B cell (primary cell): ENCODE data around the gene RNF166. TPM values are rescaled to one million over a fixed set of nuclear protein-coding genes. Genes with fewer than 3 reads are reported as not detected.

Source experiments
- ATAC-seq: fragments of 200-7000 bp; cut with Tn5 transposase; one replicate; pipeline ENCODE4 v1.10.0; 2021; ENCODE audit warnings: low read depth, mild to moderate bottlenecking, moderate number of reproducible peaks, moderate library complexity
- CTCF ChIA-PET: fragments of 350-600 bp; sonication (Branson Sonifier 250); formaldehyde crosslinking; loops from one replicate; lab custom pipeline; 2021; ENCODE audit warnings: antibody characterized with exemption, inconsistent platforms; lab: Charles Lee
- POLR2A ChIA-PET: fragments of 350-600 bp; sonication (Branson Sonifier 250); formaldehyde crosslinking; loops from one replicate; lab custom pipeline; 2021; ENCODE audit warnings: antibody characterized with exemption; lab: Charles Lee
- DNase-seq: peaks from one replicate; pipeline ENCODE4 v3.0.0; 2013
- H2AFZ ChIP-seq: 2 replicates; pipeline ENCODE4 v1.6.1; 2012; ENCODE audit warnings: mild to moderate bottlenecking, low read depth, low read length; ENCODE audit not compliant: insufficient read depth, poor library complexity, severe bottlenecking
- H3K27ac ChIP-seq, 2 donors: 1 replicate in 1 of 2; 2 replicates in 1 of 2; pipeline ENCODE4 v1.5.1; 2012 to 2013; ENCODE audit warnings: low read length in 2 of 2, mild to moderate bottlenecking in 2 of 2, moderate library complexity in 1 of 2
- H3K27me3 ChIP-seq, 4 experiments: fragments of 200-600 bp in 1 of 4; sonication (generic) in 1 of 4; replicated peaks in 1 of 4; 1 replicate in 2 of 4; 2 replicates in 2 of 4; pipeline versions ENCODE4 v1.6.1 to v1.7.0; 2013 to 2016; ENCODE audit warnings: low read length in 3 of 4, mild to moderate bottlenecking in 2 of 4, mixed read lengths in 1 of 4, moderate library complexity in 1 of 4; ENCODE audit not compliant: insufficient read depth in 4 of 4, control insufficient read depth in 3 of 4; ENCODE audit errors: control extremely low read depth in 1 of 4
- H3K36me3 ChIP-seq, 2 experiments: replicated peaks in 1 of 2; 1 replicate in 1 of 2; 2 replicates in 1 of 2; pipeline versions ENCODE4 v1.6.1 to v1.7.1; 2013; ENCODE audit warnings: low read length in 1 of 2; ENCODE audit not compliant: insufficient read depth in 2 of 2, control insufficient read depth in 1 of 2; ENCODE audit errors: control extremely low read depth in 1 of 2, extremely low read depth in 1 of 2
- H3K4me1 ChIP-seq, 2 donors: fragments of 200-600 bp in 1 of 2; sonication (generic) in 1 of 2; 1 replicate in 1 of 2; 2 replicates in 1 of 2; pipeline versions ENCODE4 v1.5.1 to v1.6.1; 2013 to 2017; ENCODE audit warnings: low read length in 2 of 2; ENCODE audit not compliant: control insufficient read depth in 2 of 2, insufficient read depth in 2 of 2
- H3K4me2 ChIP-seq: replicated peaks from 2 replicates; pipeline ENCODE3; 2012; ENCODE audit warnings: mild to moderate bottlenecking, low read depth, low read length; ENCODE audit not compliant: poor library complexity, severe bottlenecking
- H3K4me3 ChIP-seq, 5 experiments: fragments of 200-600 bp in 1 of 5; sonication (generic) in 1 of 5; 1 replicate in 3 of 5; 2 replicates in 2 of 5; pipeline versions ENCODE4 v1.5.1 to v1.7.0; 2011 to 2016; ENCODE audit warnings: low read length in 4 of 5, mild to moderate bottlenecking in 4 of 5, low read depth in 2 of 5, control low read depth in 1 of 5, moderate library complexity in 1 of 5; ENCODE audit not compliant: insufficient read depth in 1 of 5; ENCODE audit errors: control extremely low read depth in 1 of 5, extremely low read depth in 1 of 5
- H3K79me2 ChIP-seq: fragments of 200-600 bp; sonication (generic); one replicate; pipeline ENCODE4 v1.6.0; 2016; ENCODE audit warnings: low read length; ENCODE audit not compliant: control insufficient read depth, insufficient read depth
- H3K9ac ChIP-seq: fragments of 200-600 bp; sonication (generic); 2 replicates; pipeline ENCODE4 v1.6.1; 2017; ENCODE audit warnings: mild to moderate bottlenecking, low read length, moderate library complexity
- H3K9me3 ChIP-seq, 3 donors: one replicate each; pipeline versions ENCODE4 v1.6.1 to v1.7.1; 2013; ENCODE audit warnings: low read length in 2 of 3; ENCODE audit not compliant: control insufficient read depth in 2 of 3, insufficient read depth in 1 of 3; ENCODE audit errors: control extremely low read depth in 1 of 3
- H4K20me1 ChIP-seq: 2 replicates; pipeline ENCODE4 v1.6.0; 2012; ENCODE audit warnings: mild to moderate bottlenecking, low read length; ENCODE audit not compliant: insufficient read depth, control insufficient read depth, poor library complexity, severe bottlenecking
- H3K27ac Mint-ChIP-seq: one replicate; pipeline ENCODE4 v1.8.0; 2021; ENCODE audit warnings: mixed read lengths
- H3K27me3 Mint-ChIP-seq: one replicate; pipeline ENCODE4 v1.8.0; 2021; ENCODE audit warnings: mixed read lengths
- H3K4me1 Mint-ChIP-seq: one replicate; pipeline ENCODE4 v1.8.0; 2021; ENCODE audit warnings: mixed read lengths
- H3K4me3 Mint-ChIP-seq: one replicate; pipeline ENCODE4 v1.8.0; 2021; ENCODE audit warnings: mixed read lengths
- H3K9me3 Mint-ChIP-seq: one replicate; pipeline ENCODE4 v1.8.0; 2022; ENCODE audit warnings: mixed read lengths; ENCODE audit not compliant: insufficient read depth
- CTCF ChIP-seq: fragments of 200-600 bp; IDR thresholded peaks from one replicate; pipeline ENCODE4 v1.8.0; 2022; ENCODE audit warnings: antibody characterized with exemption, mild to moderate bottlenecking
- EZH2 ChIP-seq: IDR thresholded peaks from 2 replicates; pipeline ENCODE4 v1.6.1; 2012; ENCODE audit warnings: borderline replicate concordance, low read depth, mild to moderate bottlenecking, moderate library complexity, low read length; ENCODE audit not compliant: insufficient read depth, poor library complexity, severe bottlenecking
- WGBS: methylation state at CpG from one replicate; pipeline ENCODE4 v1.1.5; 2013; ENCODE audit warnings: missing lambda C conversion rate; ENCODE audit not compliant: insufficient coverage; 5-methylcytosine and 5-hydroxymethylcytosine counted together
- intact Hi-C: fragments of 100-400 bp; cut with micrococcal nuclease; formaldehyde crosslinking; loops from one replicate; pipeline ENCODE4 v1.10.0; 2022
- polyA plus RNA-seq: library from polyadenylated mRNA; depleted of rRNA; stranded (reverse); fragments of >200 nt; gene quantifications from 2 replicates; pipeline ENCODE4 v1.2.3, GENCODE V29; 2012
- total RNA-seq, 2 donors: library from RNA; stranded (reverse); fragments of 120-200 nt in 1 of 2; gene quantifications; 1 replicate in 1 of 2; 2 replicates in 1 of 2; pipeline versions ENCODE4 v1.2.3 to v1.2.4, GENCODE V29; 2013 to 2022

RNF166 gene
- total and polyA plus RNA-seq, 2 donors (not counting 1 experiment from before 2014, with no cell fraction given) = 64.1 to 65.0 TPM

- POLR2A ChIA-PET = interaction anchor here (0.6 kb wide), 1 partner anchor 238 kb away, joined by 3 read pairs; no protein-coding TSS in a partner anchor
Measured at GRCh38 chr16:88723507-88723887, 17.3 kb upstream of the RNF166 start.

More at GRCh38 chr16:88723507-88723887, 17.3 kb upstream of the RNF166 start:
- H3K27me3 ChIP-seq = no peaks in the 10 kb centered on the region
- no peak overlapping the region for H3K27ac ChIP-seq
- peaks cover 0 to 91% of the 10 kb centered on the region in 2 experiments for H3K36me3 ChIP-seq
- H4K20me1 ChIP-seq = peaks cover 19% of the 10 kb centered on the region
- no peaks in the 10 kb centered on the region for H3K9me3 ChIP-seq
- H3K9me3 Mint-ChIP-seq = no peaks in the 10 kb centered on the region
- H3K27me3 Mint-ChIP-seq = no peaks in the 10 kb centered on the region
- CTCF ChIA-PET = interaction anchor here (1.2 kb wide), 1 partner anchor 13 kb away, joined by 5 read pairs; no protein-coding TSS in a partner anchor
- no peak overlapping the region for H3K9ac ChIP-seq
- H3K27ac Mint-ChIP-seq = no peak overlapping the region
- H3K4me1 ChIP-seq = no peaks in the 10 kb centered on the region
- H2AFZ ChIP-seq = no peak overlapping the region
- ATAC-seq (no peak), DNase-seq (no peak)
- H3K79me2 ChIP-seq = peaks cover 22% of the 10 kb centered on the region
- WGBS = 77% methylated on average over 6 of the region's 8 CpGs
- no peak overlapping the region for H3K4me2 ChIP-seq
- H3K4me3 Mint-ChIP-seq = no peak overlapping the region
- H3K4me3 ChIP-seq = no peak overlapping the region
- intact Hi-C loops = no loop called here
- TF ChIP-seq CTCF (no peak), EZH2 (no peak)
- no peaks in the 10 kb centered on the region for H3K4me1 Mint-ChIP-seq
